Endothelial cell (in vitro differentiated cells): ENCODE results near the gene GOLGA1. TPM values are rescaled to one million over a fixed set of nuclear protein-coding genes. Genes with fewer than 3 reads are reported as not detected.
A peak's percentile ranks its signal among the peaks of the same experiment; 100 is the strongest.

Experiments used
- DNase-seq: peaks from one replicate; pipeline ENCODE4 v3.0.0; 2021; ENCODE audit warnings: low spot score
- H3K27ac Mint-ChIP-seq: one replicate; pipeline ENCODE4 v1.8.0; 2021; ENCODE audit warnings: mixed read lengths, inconsistent platforms; ENCODE audit not compliant: unreplicated experiment
- H3K27me3 Mint-ChIP-seq: one replicate; pipeline ENCODE4 v1.8.0; 2021; ENCODE audit warnings: mild to moderate bottlenecking, moderate library complexity, mixed read lengths, inconsistent platforms; ENCODE audit not compliant: unreplicated experiment
- H3K36me3 Mint-ChIP-seq: one replicate; pipeline ENCODE4 v1.8.0; 2021; ENCODE audit warnings: mild to moderate bottlenecking, low read depth, mixed read lengths, inconsistent platforms; ENCODE audit not compliant: unreplicated experiment
- H3K4me1 Mint-ChIP-seq: one replicate; pipeline ENCODE4 v1.8.0; 2021; ENCODE audit warnings: mild to moderate bottlenecking, mixed read lengths, inconsistent platforms; ENCODE audit not compliant: unreplicated experiment
- H3K4me3 Mint-ChIP-seq: one replicate; pipeline ENCODE4 v1.8.0; 2021; ENCODE audit warnings: mild to moderate bottlenecking, mixed read lengths, inconsistent platforms; ENCODE audit not compliant: unreplicated experiment
- H3K9me3 Mint-ChIP-seq: one replicate; pipeline ENCODE4 v1.8.0; 2021; ENCODE audit warnings: mixed read lengths, inconsistent platforms; ENCODE audit not compliant: unreplicated experiment
- long read RNA-seq: library from polyadenylated mRNA; unstranded; transcript quantifications from one replicate; pipeline ENCODE4 v2.0.0, GENCODE V29; 2020; ENCODE audit not compliant: unreplicated experiment
- total RNA-seq: library from RNA; stranded (reverse); fragmentation: NEBNext Ultra II Directional; extraction: Animal tissue kit (Norgen Biotek cat#: 25700); gene quantifications from one replicate; pipeline ENCODE4 v1.2.1, GENCODE V29; 2021; ENCODE audit not compliant: unreplicated experiment
- TF ChIP-seq, protein P1 (sequence below): fragments of 200-600 bp; sonication (generic); IDR thresholded peaks from one replicate; pipeline ENCODE4 v1.5.0; 2021; ENCODE audit warnings: antibody characterized with exemption; ENCODE audit not compliant: unreplicated experiment

Gene GOLGA1, protein sequence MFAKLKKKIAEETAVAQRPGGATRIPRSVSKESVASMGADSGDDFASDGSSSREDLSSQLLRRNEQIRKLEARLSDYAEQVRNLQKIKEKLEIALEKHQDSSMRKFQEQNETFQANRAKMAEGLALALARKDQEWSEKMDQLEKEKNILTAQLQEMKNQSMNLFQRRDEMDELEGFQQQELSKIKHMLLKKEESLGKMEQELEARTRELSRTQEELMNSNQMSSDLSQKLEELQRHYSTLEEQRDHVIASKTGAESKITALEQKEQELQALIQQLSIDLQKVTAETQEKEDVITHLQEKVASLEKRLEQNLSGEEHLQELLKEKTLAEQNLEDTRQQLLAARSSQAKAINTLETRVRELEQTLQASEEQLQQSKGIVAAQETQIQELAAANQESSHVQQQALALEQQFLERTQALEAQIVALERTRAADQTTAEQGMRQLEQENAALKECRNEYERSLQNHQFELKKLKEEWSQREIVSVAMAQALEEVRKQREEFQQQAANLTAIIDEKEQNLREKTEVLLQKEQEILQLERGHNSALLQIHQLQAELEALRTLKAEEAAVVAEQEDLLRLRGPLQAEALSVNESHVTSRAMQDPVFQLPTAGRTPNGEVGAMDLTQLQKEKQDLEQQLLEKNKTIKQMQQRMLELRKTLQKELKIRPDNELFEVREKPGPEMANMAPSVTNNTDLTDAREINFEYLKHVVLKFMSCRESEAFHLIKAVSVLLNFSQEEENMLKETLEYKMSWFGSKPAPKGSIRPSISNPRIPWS
- 14.8 TPM for total RNA-seq
- long read RNA-seq, partial matches to known transcripts, result 0 of 2 reads
- long read RNA-seq, other reads (novel, unspliced or antisense), result 2 of 2 reads

GRCh38 chr9:124940894-124941678, at the start of gene GOLGA1:
GOLGA1 (minus strand) TSS chr9:124941083; CDS start chr9:124938711, 2,372 bp downstream.
- DNase-seq, result peak; percentile 96
- peaks cover 1% of the 10 kb centered on the region for H3K27me3 Mint-ChIP-seq
- H3K36me3 Mint-ChIP-seq, result no peaks in the 10 kb centered on the region
- TF ChIP-seq, protein P1, sequence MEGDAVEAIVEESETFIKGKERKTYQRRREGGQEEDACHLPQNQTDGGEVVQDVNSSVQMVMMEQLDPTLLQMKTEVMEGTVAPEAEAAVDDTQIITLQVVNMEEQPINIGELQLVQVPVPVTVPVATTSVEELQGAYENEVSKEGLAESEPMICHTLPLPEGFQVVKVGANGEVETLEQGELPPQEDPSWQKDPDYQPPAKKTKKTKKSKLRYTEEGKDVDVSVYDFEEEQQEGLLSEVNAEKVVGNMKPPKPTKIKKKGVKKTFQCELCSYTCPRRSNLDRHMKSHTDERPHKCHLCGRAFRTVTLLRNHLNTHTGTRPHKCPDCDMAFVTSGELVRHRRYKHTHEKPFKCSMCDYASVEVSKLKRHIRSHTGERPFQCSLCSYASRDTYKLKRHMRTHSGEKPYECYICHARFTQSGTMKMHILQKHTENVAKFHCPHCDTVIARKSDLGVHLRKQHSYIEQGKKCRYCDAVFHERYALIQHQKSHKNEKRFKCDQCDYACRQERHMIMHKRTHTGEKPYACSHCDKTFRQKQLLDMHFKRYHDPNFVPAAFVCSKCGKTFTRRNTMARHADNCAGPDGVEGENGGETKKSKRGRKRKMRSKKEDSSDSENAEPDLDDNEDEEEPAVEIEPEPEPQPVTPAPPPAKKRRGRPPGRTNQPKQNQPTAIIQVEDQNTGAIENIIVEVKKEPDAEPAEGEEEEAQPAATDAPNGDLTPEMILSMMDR, result no peak
- H3K9me3 Mint-ChIP-seq, result no peaks in the 10 kb centered on the region
- H3K27ac Mint-ChIP-seq, result peak within 1 kb of the TSS; percentile 70
- H3K4me3 Mint-ChIP-seq, result peak within 1 kb of the TSS; percentile 91
- peaks cover 6% of the 10 kb centered on the region for H3K4me1 Mint-ChIP-seq

GRCh38 chr9:124983698-124984097, 42.8 kb upstream of the GOLGA1 start:
- Mint-ChIP-seq H3K9me3 (no peaks in the 10 kb centered on the region), H3K36me3 (peaks cover 4% of the 10 kb centered on the region)

GRCh38 chr9:124980431-124980830, 39.5 kb upstream of the GOLGA1 start:
- DNase-seq, result no peak

More at GRCh38 chr9:124983698-124984097, 42.8 kb upstream of the GOLGA1 start:
- H3K4me1 Mint-ChIP-seq, result no peaks in the 10 kb centered on the region
- no peak overlapping the region for H3K4me3 Mint-ChIP-seq
- TF ChIP-seq, protein P1, result no peak
- no peaks in the 10 kb centered on the region for H3K27me3 Mint-ChIP-seq
- H3K27ac Mint-ChIP-seq, result no peak overlapping the region
- DNase-seq, result no peak

DNA sequence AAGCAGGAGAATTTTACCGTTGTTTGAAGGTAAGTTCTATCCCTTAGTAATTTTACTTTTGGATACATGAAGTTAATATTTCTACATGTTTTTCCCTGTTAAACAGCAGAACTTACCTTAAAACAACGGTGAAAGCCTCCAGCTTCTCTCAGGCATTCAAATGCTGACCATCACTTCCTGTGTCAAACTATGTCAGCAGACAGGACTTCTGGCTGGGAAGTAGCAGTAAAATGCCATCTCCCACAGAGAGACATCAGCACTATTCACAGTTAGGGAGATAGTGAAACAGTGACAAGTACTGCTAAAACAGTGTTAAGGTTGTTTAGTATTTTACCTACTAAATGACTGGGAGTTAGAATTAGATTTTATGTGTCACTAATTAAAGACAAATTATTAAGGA, 34.2 kb upstream of the GOLGA1 start:
- Mint-ChIP-seq H3K4me3 (no peak overlapping the region), H3K27me3 (no peaks in the 10 kb centered on the region), H3K27ac (peak overlapping the region; percentile 57), H3K36me3 (no peaks in the 10 kb centered on the region), H3K4me1 (peaks cover 2% of the 10 kb centered on the region), H3K9me3 (no peaks in the 10 kb centered on the region)
- no peak for DNase-seq
- TF ChIP-seq, protein P1, result no peak

More at GRCh38 chr9:124980431-124980830, 39.5 kb upstream of the GOLGA1 start:
- no peak overlapping the region for H3K4me3 Mint-ChIP-seq
- H3K4me1 Mint-ChIP-seq, result no peaks in the 10 kb centered on the region
- H3K27me3 Mint-ChIP-seq, result no peaks in the 10 kb centered on the region
- no peak overlapping the region for H3K27ac Mint-ChIP-seq
- no peaks in the 10 kb centered on the region for H3K9me3 Mint-ChIP-seq
- H3K36me3 Mint-ChIP-seq, result peaks cover 4% of the 10 kb centered on the region
- TF ChIP-seq, protein P1, result no peak
